ENCODE measurements around the gene FAM227A.

FAM227A gene

DNA sequence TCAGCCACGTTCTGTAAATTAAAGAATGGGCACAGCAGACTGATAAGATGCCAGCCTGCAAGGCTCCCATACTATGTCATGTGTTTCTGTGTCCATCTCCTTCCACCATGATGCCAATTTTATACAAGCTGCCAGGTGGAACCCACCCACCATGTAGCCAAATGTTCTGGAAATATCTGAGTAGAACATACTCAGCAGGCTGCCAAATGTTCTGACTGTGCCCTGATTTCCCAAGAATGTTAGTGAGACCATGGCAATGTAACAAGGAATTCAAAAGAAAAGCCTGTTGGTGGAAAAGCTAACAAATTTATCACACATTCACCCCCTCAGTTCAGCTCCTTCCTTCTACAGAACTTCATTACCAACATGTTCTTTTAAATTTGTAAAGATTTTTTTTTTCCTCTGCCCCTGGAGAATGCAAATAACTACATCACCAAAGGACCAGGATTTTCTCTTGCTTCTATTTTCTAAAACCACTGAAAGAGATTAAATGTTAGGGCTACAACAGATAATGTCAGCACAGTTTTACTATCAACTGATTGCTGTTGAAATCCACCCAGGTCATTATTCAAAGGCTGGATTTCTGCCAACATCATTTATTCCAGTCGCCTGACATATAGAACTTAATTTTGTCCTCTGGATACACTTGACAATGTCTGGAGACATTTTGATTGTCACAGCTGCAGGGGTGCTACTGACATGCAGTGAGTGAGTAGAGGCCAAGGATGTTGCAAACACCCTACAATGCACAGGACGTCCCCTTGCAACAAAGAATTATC lies 89.3 kb downstream of the FAM227A start:
- no peaks in the 10 kb centered on the region for H3K36me3 ChIP-seq
- TF ChIP-seq, protein P1, sequence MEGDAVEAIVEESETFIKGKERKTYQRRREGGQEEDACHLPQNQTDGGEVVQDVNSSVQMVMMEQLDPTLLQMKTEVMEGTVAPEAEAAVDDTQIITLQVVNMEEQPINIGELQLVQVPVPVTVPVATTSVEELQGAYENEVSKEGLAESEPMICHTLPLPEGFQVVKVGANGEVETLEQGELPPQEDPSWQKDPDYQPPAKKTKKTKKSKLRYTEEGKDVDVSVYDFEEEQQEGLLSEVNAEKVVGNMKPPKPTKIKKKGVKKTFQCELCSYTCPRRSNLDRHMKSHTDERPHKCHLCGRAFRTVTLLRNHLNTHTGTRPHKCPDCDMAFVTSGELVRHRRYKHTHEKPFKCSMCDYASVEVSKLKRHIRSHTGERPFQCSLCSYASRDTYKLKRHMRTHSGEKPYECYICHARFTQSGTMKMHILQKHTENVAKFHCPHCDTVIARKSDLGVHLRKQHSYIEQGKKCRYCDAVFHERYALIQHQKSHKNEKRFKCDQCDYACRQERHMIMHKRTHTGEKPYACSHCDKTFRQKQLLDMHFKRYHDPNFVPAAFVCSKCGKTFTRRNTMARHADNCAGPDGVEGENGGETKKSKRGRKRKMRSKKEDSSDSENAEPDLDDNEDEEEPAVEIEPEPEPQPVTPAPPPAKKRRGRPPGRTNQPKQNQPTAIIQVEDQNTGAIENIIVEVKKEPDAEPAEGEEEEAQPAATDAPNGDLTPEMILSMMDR (IDR thresholded peaks at IDR 0.05; ENCODE audit: low read depth, low read length), result no peak
- no peak for DNase-seq

DNA sequence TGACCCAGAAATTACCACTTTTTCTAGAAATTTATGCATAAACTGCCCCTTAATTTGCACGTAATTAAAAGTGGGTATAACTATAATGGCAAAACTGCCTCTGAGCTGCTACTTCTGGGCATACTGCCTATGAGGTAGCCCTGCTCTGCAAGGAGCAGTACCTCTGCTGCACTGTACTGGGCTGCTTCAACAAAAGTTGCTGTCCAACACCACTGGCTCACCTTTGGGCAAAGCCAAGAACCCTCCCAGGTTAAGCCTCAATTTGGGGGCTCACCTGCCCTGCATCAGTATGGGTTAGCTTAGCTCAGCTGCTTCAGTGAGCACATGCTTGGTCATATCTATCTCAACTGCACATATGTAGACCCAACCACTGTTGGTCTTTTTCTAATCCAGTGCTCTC lies 90.8 kb downstream of the FAM227A start:
- H3K36me3 ChIP-seq, result no peaks in the 10 kb centered on the region
- no peak overlapping the region for H3K27ac ChIP-seq
- no peaks in the 10 kb centered on the region for H3K9me3 ChIP-seq (ENCODE audit: severe bottlenecking)
- no peak overlapping the region for H3K4me3 ChIP-seq (ENCODE audit: low read depth, low read length)
- TF ChIP-seq, protein P1 (IDR thresholded peaks at IDR 0.05; ENCODE audit: low read depth, low read length), result no peak
- no peaks in the 10 kb centered on the region for H3K27me3 ChIP-seq (ENCODE audit: insufficient read depth, low read depth, severe bottlenecking)
- DNase-seq, result no peak

More for the DNA sequence above, 89.3 kb downstream of the FAM227A start:
- Histone ChIP-seq H3K9me3 (ENCODE audit: severe bottlenecking) (no peaks in the 10 kb centered on the region), H3K27ac (no peak overlapping the region), H3K27me3 (ENCODE audit: insufficient read depth, low read depth, severe bottlenecking) (no peaks in the 10 kb centered on the region), H3K4me3 (ENCODE audit: low read depth, low read length) (no peak overlapping the region)

DNA sequence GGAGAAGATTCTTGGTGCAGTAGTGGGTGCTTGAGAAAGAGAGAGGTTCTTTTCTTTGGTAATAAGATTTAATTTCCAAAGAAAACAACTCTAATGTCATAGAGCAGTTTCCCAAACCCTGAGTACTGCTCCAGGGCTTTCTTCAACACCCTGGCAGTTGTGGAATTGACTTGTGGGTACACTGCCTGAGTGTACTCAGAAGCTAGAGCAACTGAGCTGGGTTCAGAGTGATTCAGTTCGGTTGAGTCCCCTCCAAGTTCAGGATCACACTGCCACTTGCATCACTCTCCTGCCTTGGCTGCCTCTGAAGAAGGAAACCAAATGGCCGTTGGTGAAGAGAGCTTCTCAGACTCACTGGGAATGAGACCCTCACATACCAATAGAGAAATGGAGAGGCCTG lies 91.5 kb downstream of the FAM227A start:
- H3K36me3 ChIP-seq, result no peaks in the 10 kb centered on the region
- H3K4me3 ChIP-seq (ENCODE audit: low read depth, low read length), result no peak overlapping the region
- H3K9me3 ChIP-seq (ENCODE audit: severe bottlenecking), result no peaks in the 10 kb centered on the region
- H3K27ac ChIP-seq, result no peak overlapping the region
- no peaks in the 10 kb centered on the region for H3K27me3 ChIP-seq (ENCODE audit: insufficient read depth, low read depth, severe bottlenecking)
- TF ChIP-seq, protein P1 (IDR thresholded peaks at IDR 0.05; ENCODE audit: low read depth, low read length), result no peak
- no peak for DNase-seq

DNA sequence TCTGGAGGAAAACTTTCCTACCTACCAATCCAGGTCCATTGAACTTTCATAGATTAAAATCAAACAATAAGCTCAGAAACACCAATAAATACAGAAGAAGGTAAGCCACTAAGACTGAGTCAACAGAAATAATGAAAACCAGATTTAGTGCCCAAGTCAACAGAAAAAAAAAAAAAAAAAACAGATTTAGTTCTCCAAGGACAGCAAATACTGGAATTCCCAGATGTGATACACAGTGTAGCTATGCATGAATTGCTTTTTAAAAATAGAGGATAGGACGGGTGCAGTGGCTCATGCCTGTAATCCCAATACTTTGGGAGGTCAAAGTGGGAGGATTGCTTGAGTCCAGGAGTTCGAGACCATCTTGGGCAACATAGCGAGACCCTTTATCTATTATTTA lies 101.9 kb downstream of the FAM227A start:
- Histone ChIP-seq H3K27ac (no peak overlapping the region), H3K9me3 (ENCODE audit: severe bottlenecking) (no peaks in the 10 kb centered on the region), H3K27me3 (ENCODE audit: insufficient read depth, low read depth, severe bottlenecking) (no peaks in the 10 kb centered on the region), H3K36me3 (no peaks in the 10 kb centered on the region), H3K4me3 (ENCODE audit: low read depth, low read length) (no peak overlapping the region)
- TF ChIP-seq, protein P1 (IDR thresholded peaks at IDR 0.05; ENCODE audit: low read depth, low read length), result no peak
- no peak for DNase-seq

DNA sequence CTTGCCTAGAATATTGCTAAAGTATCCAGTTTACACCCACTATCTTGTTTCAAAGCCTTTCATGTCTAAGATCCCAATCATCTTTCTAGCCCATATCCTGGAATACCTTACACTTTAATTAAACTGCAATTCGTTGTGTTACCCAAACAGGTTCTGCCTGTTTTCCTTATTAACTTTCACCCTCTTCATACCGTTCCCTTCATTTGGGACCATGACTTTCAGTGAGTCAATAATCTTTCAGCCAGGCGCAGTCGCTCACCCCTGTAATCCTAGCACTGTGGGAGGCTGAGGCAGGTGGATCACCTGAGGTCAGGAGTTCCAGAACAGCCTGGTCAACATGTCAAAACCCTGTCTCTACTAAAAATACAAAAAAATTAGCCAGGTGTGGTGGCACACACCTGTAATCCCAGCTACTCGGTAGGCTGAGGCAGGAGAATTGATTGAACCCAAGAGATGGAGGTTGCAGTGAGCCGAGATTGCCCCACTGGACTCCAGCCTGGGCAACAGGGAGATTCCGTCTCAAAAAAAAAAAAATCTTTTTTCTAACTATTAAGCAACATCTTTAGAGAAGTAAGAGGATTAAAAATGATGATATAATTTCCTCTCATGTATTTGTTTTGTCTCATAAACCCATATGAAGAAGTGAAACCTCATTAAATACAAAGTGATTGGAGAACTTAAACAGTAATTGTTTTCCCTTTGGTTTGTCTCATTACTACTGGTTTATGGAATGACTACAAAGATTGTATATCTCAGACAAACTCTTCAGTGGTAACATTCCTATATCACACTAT lies 106.9 kb downstream of the FAM227A start:
- no peak overlapping the region for H3K27ac ChIP-seq
- no peak overlapping the region for H3K4me3 ChIP-seq (ENCODE audit: low read depth, low read length)
- H3K36me3 ChIP-seq, result no peaks in the 10 kb centered on the region
- TF ChIP-seq, protein P1 (IDR thresholded peaks at IDR 0.05; ENCODE audit: low read depth, low read length), result no peak
- DNase-seq, result no peak
- H3K27me3 ChIP-seq (ENCODE audit: insufficient read depth, low read depth, severe bottlenecking), result no peaks in the 10 kb centered on the region
- no peaks in the 10 kb centered on the region for H3K9me3 ChIP-seq (ENCODE audit: severe bottlenecking)

Measured in WERI-Rb-1 (cell line).